Stomach (tissue), 9 donors: ENCODE results near the gene ANGPTL5. TPM values are rescaled to one million over a fixed set of nuclear protein-coding genes. Genes with fewer than 3 reads are reported as not detected.

Source experiments
- DNase-seq, 2 donors: peaks; one replicate each; pipeline versions ENCODE4 v3.0.0 to v3.0.0-alpha.2; 2013 to 2019
- H3K27ac ChIP-seq, 5 donors: fragments of 200-600 bp in 4 of 5; sonication (generic) in 4 of 5; one replicate each; pipeline ENCODE4 v1.5.1; 2013 to 2019; ENCODE audit warnings: mild to moderate bottlenecking in 1 of 5, moderate library complexity in 1 of 5
- H3K27me3 ChIP-seq, 3 donors: fragments of 200-600 bp; sonication (generic); one replicate each; pipeline ENCODE4 v1.5.1; 2017 to 2019; ENCODE audit warnings: mixed run types in 1 of 3
- H3K36me3 ChIP-seq, 4 donors: fragments of 200-600 bp; sonication (generic); 1 replicate in 3 of 4; 2 replicates in 1 of 4; pipeline ENCODE4 v1.5.1; 2016 to 2019
- H3K4me1 ChIP-seq, 4 donors: fragments of 200-600 bp; sonication (generic); one replicate each; pipeline ENCODE4 v1.5.1; 2016 to 2019
- H3K4me3 ChIP-seq, 4 donors: fragments of 200-600 bp; sonication (generic) in 3 of 4; one replicate each; pipeline ENCODE4 v1.5.1; 2016 to 2019; ENCODE audit warnings: mild to moderate bottlenecking in 1 of 4
- H3K9me3 ChIP-seq, 4 donors: fragments of 200-600 bp; sonication (generic); one replicate each; pipeline ENCODE4 v1.5.1; 2016 to 2019
- EP300 ChIP-seq: sonication (generic); formaldehyde crosslinking; IDR thresholded peaks from one replicate; pipeline ENCODE4 v1.6.1; 2017; ENCODE audit warnings: antibody characterized with exemption
- POLR2A ChIP-seq, 4 donors: fragments of 450-650 bp; IDR thresholded peaks; one replicate each; pipeline ENCODE4 v1.6.1; 2016; ENCODE audit warnings: antibody characterized with exemption in 4 of 4, control low read depth in 2 of 4, mild to moderate bottlenecking in 1 of 4, moderate library complexity in 1 of 4
- POLR2AphosphoS5 ChIP-seq, 3 donors: sonication (generic); formaldehyde crosslinking; IDR thresholded peaks; one replicate each; pipeline ENCODE4 v1.6.1; 2016; ENCODE audit warnings: antibody characterized with exemption in 3 of 3
- WGBS, 5 donors: extraction: QIAGEN DNeasy Blood & Tissue Kit in 3 of 5; methylation state at CpG; one replicate each; pipeline versions ENCODE4 v1.1.5 to v1.1.7; 2013 to 2018; 5-methylcytosine and 5-hydroxymethylcytosine counted together
- intact Hi-C: fragments of 100-400 bp; cut with DNase I; formaldehyde crosslinking; loops from one replicate; pipeline ENCODE4 v1.15.1; 2023; ENCODE audit warnings: low total_unique reads
- polyA plus RNA-seq, 3 donors: library from polyadenylated mRNA; stranded (reverse); fragments of 200-250 nt; gene quantifications; one replicate each; pipeline ENCODE4 v1.2.3, GENCODE V29; 2013
- total RNA-seq, 5 donors: library from RNA; depleted of rRNA; stranded (reverse); fragments of >200 nt; gene quantifications; one replicate each; pipeline versions ENCODE4 v1.1.0 to v1.2.3, GENCODE V29; 2014 to 2016
- TF ChIP-seq, protein P1 (sequence below), 7 experiments: fragments of 450-650 bp in 4 of 7; fragments of 200-600 bp in 3 of 7; sonication (generic) in 3 of 7; IDR thresholded peaks; one replicate each; pipeline ENCODE4 v1.5.1; 2016 to 2019; ENCODE audit warnings: antibody characterized with exemption in 7 of 7, control low read depth in 2 of 7, mild to moderate bottlenecking in 1 of 7
- donor health status: healthy with polysubstance abuse.
- donor health status: Bipolar disorder and iron deficiency.
- donor health status: healthy.

ANGPTL5 gene
- total and polyA plus RNA-seq, 8 donors, result 0.05 TPM; not detected in 7

DNA sequence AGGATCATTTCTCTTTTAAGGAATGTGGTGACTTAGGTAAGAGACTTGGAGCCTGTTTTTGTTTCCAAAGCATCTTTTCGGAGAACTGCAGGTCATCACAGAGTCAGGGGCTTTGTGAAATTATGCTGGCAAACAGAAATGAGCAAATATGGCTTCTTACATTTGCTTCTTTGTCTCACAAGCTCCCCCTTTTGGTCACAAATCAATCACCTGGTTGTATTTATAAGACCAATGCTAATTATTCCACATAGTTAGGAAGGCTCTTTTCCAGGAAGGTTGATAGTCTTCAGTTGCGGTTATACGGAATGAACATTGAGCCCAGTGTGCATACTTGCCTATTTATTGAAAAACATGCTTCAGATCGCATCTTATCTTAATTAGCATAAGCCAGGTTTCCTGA lies 36.1 kb downstream of the ANGPTL5 start:
- no peaks in the 10 kb centered on the region for H3K9me3 ChIP-seq
- no peak overlapping the region for H3K4me3 ChIP-seq
- H3K27ac ChIP-seq, result no peak overlapping the region
- TF ChIP-seq, protein P1, sequence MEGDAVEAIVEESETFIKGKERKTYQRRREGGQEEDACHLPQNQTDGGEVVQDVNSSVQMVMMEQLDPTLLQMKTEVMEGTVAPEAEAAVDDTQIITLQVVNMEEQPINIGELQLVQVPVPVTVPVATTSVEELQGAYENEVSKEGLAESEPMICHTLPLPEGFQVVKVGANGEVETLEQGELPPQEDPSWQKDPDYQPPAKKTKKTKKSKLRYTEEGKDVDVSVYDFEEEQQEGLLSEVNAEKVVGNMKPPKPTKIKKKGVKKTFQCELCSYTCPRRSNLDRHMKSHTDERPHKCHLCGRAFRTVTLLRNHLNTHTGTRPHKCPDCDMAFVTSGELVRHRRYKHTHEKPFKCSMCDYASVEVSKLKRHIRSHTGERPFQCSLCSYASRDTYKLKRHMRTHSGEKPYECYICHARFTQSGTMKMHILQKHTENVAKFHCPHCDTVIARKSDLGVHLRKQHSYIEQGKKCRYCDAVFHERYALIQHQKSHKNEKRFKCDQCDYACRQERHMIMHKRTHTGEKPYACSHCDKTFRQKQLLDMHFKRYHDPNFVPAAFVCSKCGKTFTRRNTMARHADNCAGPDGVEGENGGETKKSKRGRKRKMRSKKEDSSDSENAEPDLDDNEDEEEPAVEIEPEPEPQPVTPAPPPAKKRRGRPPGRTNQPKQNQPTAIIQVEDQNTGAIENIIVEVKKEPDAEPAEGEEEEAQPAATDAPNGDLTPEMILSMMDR (IDR thresholded peaks at IDR 0.05), result peak in 1 of 7 experiments; percentile 14
- no peak for TF ChIP-seq POLR2AphosphoS5 (IDR thresholded peaks at IDR 0.05)
- H3K27me3 ChIP-seq, result no peaks in the 10 kb centered on the region
- intact Hi-C loops, result no loop called here
- 49 to 67% (median 57%) methylated on average over 4 of the region's 4 CpGs for WGBS, 5 donors
- H3K36me3 ChIP-seq, result no peaks in the 10 kb centered on the region
- DNase-seq, result peak in 1 of 2 donors; percentile 56
- H3K4me1 ChIP-seq, result no peaks in the 10 kb centered on the region

DNA sequence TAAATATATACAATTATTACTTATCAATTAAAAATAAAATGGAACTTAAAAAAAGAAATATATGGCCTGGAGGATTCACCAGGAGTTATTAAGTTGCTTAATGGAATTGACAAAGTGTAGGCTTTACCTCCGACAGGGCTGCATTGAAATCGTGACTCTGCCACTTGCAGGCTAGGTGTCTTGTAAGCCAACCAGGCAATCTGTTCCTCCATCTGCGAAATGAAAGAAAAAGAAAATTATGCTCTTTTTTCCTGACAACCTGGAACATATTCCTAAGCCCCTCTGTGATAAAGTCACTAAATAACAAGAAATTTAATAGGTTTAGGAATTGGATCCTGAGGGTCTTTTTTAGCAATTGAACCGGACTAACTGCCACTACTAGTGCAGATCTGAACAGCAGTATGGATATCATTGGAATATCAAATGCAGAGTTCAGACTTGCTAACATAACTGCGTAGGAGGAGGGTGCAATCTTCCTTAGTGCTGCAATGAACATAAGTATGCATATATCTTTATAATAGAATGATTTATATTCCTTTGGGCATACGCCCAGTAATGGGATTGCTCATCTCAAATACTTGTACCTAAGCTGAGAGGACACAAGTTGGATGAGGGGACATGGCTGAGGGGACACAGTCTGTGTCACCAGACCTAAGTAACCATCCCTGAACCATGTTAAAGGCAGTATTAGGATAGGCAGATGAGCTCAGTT lies 44.0 kb downstream of the ANGPTL5 start:
- no peak for TF ChIP-seq POLR2AphosphoS5 (IDR thresholded peaks at IDR 0.05)
- intact Hi-C loops, result no loop called here
- no peaks in the 10 kb centered on the region for H3K9me3 ChIP-seq
- peaks cover 0 to 5% (median 0%) of the 10 kb centered on the region in 4 donors for H3K4me1 ChIP-seq
- H3K4me3 ChIP-seq, result no peak overlapping the region
- no peaks in the 10 kb centered on the region for H3K27me3 ChIP-seq
- no peaks in the 10 kb centered on the region for H3K36me3 ChIP-seq
- no peak for DNase-seq
- 85 to 90% (median 88%) methylated on average over 6 of the region's 6 CpGs for WGBS, 5 donors
- no peak overlapping the region for H3K27ac ChIP-seq

DNA sequence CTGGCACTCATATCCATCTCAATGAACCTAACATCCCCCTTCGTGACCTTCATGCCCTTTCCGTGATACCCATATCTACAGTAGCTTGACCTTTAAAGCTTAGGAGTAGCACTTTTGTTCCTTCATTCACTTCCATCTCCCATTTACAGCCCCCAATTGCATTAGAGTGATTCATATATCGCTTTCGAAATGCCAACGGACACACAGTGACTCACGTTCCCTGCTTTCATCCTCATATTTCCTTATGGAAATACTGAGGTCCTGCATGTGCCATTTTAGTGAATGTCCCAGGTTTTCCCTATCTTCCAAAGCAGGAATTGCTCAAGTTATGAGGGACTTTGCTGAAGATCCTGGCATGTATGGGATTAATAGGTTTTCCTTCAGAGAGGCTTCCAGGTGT lies 45.8 kb downstream of the ANGPTL5 start:
- no peaks in the 10 kb centered on the region for H3K36me3 ChIP-seq
- WGBS, 5 donors, result 80 to 94% (median 92%) methylated on average over 6 of the region's 6 CpGs
- intact Hi-C loops, result no loop called here
- DNase-seq, result no peak
- H3K4me3 ChIP-seq, result no peak overlapping the region
- H3K27ac ChIP-seq, result no peak overlapping the region
- peaks cover 0 to 17% (median 0%) of the 10 kb centered on the region in 4 donors for H3K4me1 ChIP-seq
- H3K9me3 ChIP-seq, result no peaks in the 10 kb centered on the region
- TF ChIP-seq EP300, result no peak
- no peaks in the 10 kb centered on the region for H3K27me3 ChIP-seq

DNA sequence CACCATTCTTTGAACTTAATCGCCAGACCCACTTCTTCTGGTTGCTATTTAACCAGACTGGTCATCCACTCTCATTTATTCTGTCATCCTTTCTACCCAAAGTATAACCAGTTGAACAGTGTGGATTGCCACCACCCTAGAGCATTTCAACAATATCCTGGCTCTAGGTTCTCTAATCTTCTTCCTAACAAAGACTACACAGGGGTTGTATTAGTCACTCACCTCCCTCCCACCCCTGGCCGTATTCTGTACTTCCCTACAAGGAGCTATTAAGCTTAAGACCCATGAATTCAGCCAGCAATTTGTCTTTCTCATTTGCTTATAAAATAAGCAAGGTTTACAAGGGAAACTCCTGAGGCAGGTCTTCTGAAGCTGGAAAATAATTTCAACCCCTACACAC lies 48.4 kb downstream of the ANGPTL5 start:
- no peaks in the 10 kb centered on the region for H3K36me3 ChIP-seq
- H3K4me1 ChIP-seq, result peaks cover 0 to 17% (median 0%) of the 10 kb centered on the region in 4 donors
- H3K4me3 ChIP-seq, result no peak overlapping the region
- 73 to 92% (median 83%) methylated on average over 2 of the region's 2 CpGs for WGBS, 5 donors
- no peak for DNase-seq
- intact Hi-C loops, result no loop called here
- no peaks in the 10 kb centered on the region for H3K9me3 ChIP-seq
- H3K27ac ChIP-seq, result no peak overlapping the region
- H3K27me3 ChIP-seq, result no peaks in the 10 kb centered on the region
- no peak for TF ChIP-seq EP300
- TF ChIP-seq, protein P1 (IDR thresholded peaks at IDR 0.05), result no peak
- no peak for TF ChIP-seq POLR2AphosphoS5 (IDR thresholded peaks at IDR 0.05)
- no peak for TF ChIP-seq POLR2A (IDR thresholded peaks at IDR 0.05)

- WGBS, 5 donors, result 60 to 80% (median 74%) methylated on average over 5 of the region's 5 CpGs
- H3K4me1 ChIP-seq, result peaks cover 0 to 17% (median 0%) of the 10 kb centered on the region in 4 donors
- no peak overlapping the region for H3K27ac ChIP-seq
- intact Hi-C loops, result no loop called here
- H3K36me3 ChIP-seq, result no peaks in the 10 kb centered on the region
- H3K4me3 ChIP-seq, result no peak overlapping the region
- DNase-seq, result peak in 1 of 2 donors; percentile 15
- no peaks in the 10 kb centered on the region for H3K27me3 ChIP-seq
- no peaks in the 10 kb centered on the region for H3K9me3 ChIP-seq
- TF ChIP-seq POLR2AphosphoS5 (IDR thresholded peaks at IDR 0.05) (peak in 1 of 3 donors; percentile 31), POLR2A (IDR thresholded peaks at IDR 0.05) (no peak), EP300 (no peak)
- TF ChIP-seq, protein P1 (IDR thresholded peaks at IDR 0.05), result no peak
Observed at GRCh38 chr11:101866619-101867491, 49.5 kb downstream of the ANGPTL5 start.
